Amygdala (tissue), 56 donors: ENCODE measurements around the gene GAD1.
A peak's percentile ranks its signal among the peaks of the same experiment; 100 is the strongest.

Source experiments
- DNase-seq, 56 donors: peaks; one replicate each; lab custom pipeline; 2025; lab: John Stamatoyannopoulos, UW

The GAD1 gene

DNA sequence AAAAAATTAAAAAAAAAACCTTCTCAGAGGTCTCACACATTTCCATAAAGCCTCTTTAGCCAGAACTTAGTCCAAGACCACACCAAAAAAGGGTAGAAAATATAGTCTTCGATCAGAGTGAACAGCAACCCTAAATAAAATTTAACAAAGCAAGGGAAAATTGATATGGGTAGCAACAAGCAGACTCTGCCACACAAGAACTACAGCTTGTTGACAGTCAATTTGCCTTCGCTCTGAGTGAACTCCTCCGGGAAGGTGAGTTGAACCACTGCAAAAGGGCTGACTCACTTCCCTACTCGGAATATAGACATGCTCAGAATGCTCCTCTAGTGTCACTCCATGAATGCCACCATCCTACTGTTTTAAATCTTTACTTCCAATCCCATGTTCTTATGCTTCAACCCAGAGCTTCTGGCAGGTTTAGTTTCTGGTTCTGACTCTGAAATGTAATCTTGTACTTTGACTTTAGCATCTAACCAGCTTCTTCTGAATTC lies 24.1 kb downstream of the GAD1 start:
- DNase-seq = no peak

GRCh38 chr2:170842785-170843184 lies 26.1 kb downstream of the GAD1 start:
- no peak for DNase-seq

- DNase-seq = no peak
Observed at GRCh38 chr2:170843656-170844055, 27.0 kb downstream of the GAD1 start.

DNA sequence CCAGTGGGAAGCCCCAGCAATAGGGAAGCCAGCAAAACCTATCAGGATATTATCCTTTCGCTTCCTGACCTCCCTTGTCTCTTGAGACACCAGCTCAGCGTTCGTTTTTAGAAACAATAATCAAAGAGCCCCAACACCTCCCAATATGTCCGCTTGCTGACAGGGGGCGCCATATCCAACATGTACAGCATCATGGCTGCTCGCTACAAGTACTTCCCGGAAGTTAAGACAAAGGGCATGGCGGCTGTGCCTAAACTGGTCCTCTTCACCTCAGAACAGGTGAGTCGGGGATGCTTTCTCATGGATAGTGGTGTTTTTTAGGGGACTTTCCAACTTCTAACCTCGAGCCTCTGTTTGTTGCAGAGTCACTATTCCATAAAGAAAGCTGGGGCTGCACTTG lies 28.7 kb downstream of the GAD1 start:
- DNase-seq = no peak

GRCh38 chr2:170846314-170846713 lies 29.6 kb downstream of the GAD1 start:
- DNase-seq = no peak

DNA sequence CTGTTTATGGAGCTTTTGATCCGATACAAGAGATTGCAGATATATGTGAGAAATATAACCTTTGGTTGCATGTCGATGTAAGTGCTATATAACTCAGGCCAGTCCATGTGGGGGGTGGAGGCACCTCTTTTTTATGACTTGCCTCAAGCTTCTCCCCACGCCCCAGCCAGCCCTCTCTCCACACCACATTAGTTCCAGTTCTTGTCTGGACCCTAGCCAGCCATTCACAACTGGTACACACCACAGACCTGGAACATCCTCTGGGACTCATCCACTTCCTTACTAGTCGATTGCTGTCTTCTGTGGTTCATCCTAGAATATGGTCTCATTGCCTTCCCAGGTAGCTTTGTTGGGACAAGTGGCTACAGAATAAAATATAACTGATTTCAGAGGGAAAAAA lies 31.0 kb downstream of the GAD1 start:
- no peak for DNase-seq

- no peak for DNase-seq
Observed at GRCh38 chr2:170848587-170848986, 31.9 kb downstream of the GAD1 start.

GRCh38 chr2:170850251-170850650 lies 33.6 kb downstream of the GAD1 start:
- no peak for DNase-seq

- DNase-seq = no peak
Observed at GRCh38 chr2:170851635-170852034, 34.9 kb downstream of the GAD1 start.

- no peak for DNase-seq
Observed at GRCh38 chr2:170856066-170856465, 39.4 kb downstream of the GAD1 start.

GRCh38 chr2:170862286-170862902 lies 45.7 kb downstream of the GAD1 start:
- no peak for DNase-seq

- DNase-seq = no peak
Observed at GRCh38 chr2:170863087-170863486, 46.4 kb downstream of the GAD1 start.

DNA sequence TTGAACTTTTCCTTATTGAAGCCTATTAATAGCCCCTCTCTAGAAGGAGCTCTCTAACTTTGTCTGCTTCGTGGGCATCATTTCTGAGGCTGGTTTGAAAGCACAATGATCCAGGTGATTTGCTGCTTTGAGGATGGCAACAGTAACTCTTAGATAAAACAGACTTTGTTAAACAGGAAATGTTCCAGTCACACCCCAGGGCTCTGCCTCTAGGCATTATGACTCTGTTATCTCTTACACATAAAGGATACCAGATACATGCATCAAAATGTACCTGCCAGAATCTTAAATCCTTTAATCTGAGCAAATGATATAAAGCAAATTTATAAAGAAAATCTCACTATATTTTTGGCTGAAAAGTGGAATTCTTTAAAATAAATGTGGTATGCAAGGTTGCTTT lies 52.3 kb downstream of the GAD1 start:
- DNase-seq = no peak

DNA sequence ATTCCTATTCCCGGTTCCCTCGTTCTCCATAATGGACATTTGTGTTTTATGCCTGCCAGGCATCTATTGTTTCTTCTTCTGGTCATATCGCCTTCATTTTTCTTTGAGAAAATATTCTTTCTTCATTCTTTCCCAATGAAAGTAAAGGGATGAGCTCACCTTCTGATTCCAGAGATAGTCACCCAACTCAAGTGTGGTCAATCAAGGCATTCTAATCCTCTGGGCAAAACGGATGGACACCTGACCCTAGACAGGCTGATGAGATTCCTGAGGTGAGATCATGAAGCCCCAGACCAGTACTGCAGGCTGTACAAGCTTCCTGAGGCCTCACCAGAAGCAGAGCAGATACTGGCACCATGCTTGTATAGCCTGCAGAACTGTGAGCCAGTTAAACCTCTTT lies 52.8 kb downstream of the GAD1 start:
- no peak for DNase-seq

GRCh38 chr2:170873035-170873692 lies 56.5 kb downstream of the GAD1 start:
- DNase-seq = peak in 48 of 56 donors; percentile 2 to 67 (median 24)

DNA sequence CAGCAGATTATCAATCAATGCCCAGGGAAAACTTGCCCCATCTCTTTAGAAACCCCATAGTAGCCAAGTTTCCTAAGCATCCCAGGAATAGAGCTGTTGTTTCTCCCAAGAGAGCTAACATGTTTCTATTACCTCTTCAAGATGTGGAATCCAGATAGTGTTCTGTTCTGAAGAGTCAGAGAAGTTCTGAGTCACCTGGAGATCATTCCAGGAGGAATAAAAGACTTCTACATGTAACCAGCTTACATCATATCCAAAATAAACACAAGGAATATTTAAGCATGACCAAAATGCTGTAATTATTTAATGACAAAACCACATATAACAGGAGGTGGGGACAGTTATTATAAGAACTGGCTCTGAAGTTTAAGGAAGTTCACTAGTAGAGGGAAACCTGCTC lies 61.4 kb downstream of the GAD1 start:
- no peak for DNase-seq

GRCh38 chr2:170878505-170878904 lies 61.8 kb downstream of the GAD1 start:
- DNase-seq = no peak

- DNase-seq = no peak
Observed at GRCh38 chr2:170881840-170882239, 65.2 kb downstream of the GAD1 start.

DNA sequence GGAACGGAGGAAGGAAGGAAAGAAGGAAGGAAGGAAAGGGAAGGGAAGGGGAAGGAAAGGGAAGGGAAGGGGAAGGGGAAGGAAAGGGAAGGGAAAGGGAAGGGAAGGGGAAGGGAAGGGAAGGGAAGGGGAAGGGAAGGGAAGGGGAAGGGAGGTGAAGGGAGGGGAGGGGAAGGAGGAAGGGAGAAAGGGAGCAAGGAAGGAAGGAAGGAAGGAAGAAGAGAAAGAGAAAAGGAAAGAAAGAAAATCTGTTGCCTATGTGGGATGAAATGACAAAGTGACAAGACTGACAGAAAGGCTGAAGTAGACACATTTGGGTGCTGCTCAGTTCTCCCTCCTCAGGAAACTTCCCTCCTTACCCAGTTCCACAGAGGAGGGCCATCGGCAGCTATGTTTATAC lies 66.1 kb downstream of the GAD1 start:
- DNase-seq = no peak

- DNase-seq = no peak
Observed at GRCh38 chr2:170883683-170884082, 67.0 kb downstream of the GAD1 start.

- no peak for DNase-seq
Observed at GRCh38 chr2:170885130-170885791, 68.6 kb downstream of the GAD1 start.

GRCh38 chr2:170886386-170886785 lies 69.7 kb downstream of the GAD1 start:
- no peak for DNase-seq
